HEK293 (cell line): ENCODE measurements around the gene ZNF626.

Experiments
- HOXA7 ChIP-seq: sonication (generic); formaldehyde crosslinking; IDR thresholded peaks from 2 replicates; pipeline ENCODE4 v1.8.1; 2022; ENCODE audit warnings: missing genetic modification reagents, borderline replicate concordance
- REST ChIP-seq: fragments of 450-650 bp; formaldehyde crosslinking; IDR thresholded peaks from 2 replicates; pipeline ENCODE4 v1.5.1; 2016; ENCODE audit warnings: missing biosample characterization, missing genetic modification characterization
- SP2 ChIP-seq: fragments of 450-650 bp; formaldehyde crosslinking; IDR thresholded peaks from 2 replicates; pipeline ENCODE4 v1.5.1; 2016; ENCODE audit warnings: missing biosample characterization, missing genetic modification characterization
- SP3 ChIP-seq: fragments of 450-650 bp; formaldehyde crosslinking; IDR thresholded peaks from 2 replicates; pipeline ENCODE4 v1.5.1; 2016; ENCODE audit warnings: missing biosample characterization, missing genetic modification characterization
- ZNF174 ChIP-seq: fragments of 450-650 bp; formaldehyde crosslinking; IDR thresholded peaks from 2 replicates; pipeline ENCODE4 v1.5.0; 2017; ENCODE audit warnings: missing biosample characterization, mild to moderate bottlenecking, missing genetic modification characterization
- ZNF184 ChIP-seq: fragments of 450-650 bp; IDR thresholded peaks from 2 replicates; pipeline ENCODE4 v1.5.1; 2018; ENCODE audit warnings: missing biosample characterization, mild to moderate bottlenecking, missing genetic modification characterization
- ZNF354C ChIP-seq: fragments of 450-650 bp; formaldehyde crosslinking; IDR thresholded peaks from 2 replicates; pipeline ENCODE4 v1.5.1; 2016; ENCODE audit warnings: missing biosample characterization, missing genetic modification characterization, low read depth, borderline replicate concordance
- ZNF521 ChIP-seq: fragments of 450-650 bp; formaldehyde crosslinking; IDR thresholded peaks from 2 replicates; pipeline ENCODE4 v1.5.1; 2017; ENCODE audit warnings: missing biosample characterization, mild to moderate bottlenecking, missing genetic modification characterization
- ZNF777 ChIP-seq: fragments of 450-650 bp; formaldehyde crosslinking; IDR thresholded peaks from 2 replicates; pipeline ENCODE4 v1.5.1; 2017; ENCODE audit warnings: missing biosample characterization, missing genetic modification characterization, borderline replicate concordance
- TF ChIP-seq, protein P1 (sequence below): fragments of 450-650 bp; formaldehyde crosslinking; IDR thresholded peaks from 2 replicates; pipeline ENCODE4 v1.5.1; 2016; ENCODE audit warnings: missing biosample characterization, missing genetic modification characterization
- TF ChIP-seq, protein P2 (sequence below): fragments of 450-650 bp; formaldehyde crosslinking; IDR thresholded peaks from 2 replicates; pipeline ENCODE4 v1.5.1; 2017; ENCODE audit warnings: missing biosample characterization, missing genetic modification characterization
- TF ChIP-seq, protein P3 (sequence below): fragments of 450-650 bp; formaldehyde crosslinking; IDR thresholded peaks from 2 replicates; pipeline ENCODE4 v1.5.1; 2017; ENCODE audit warnings: missing biosample characterization, mild to moderate bottlenecking, missing genetic modification characterization, moderate library complexity
- TF ChIP-seq, protein P4 (sequence below): fragments of 450-650 bp; IDR thresholded peaks from 2 replicates; pipeline ENCODE4 v1.5.1; 2018; ENCODE audit warnings: missing biosample characterization, mild to moderate bottlenecking, missing genetic modification characterization

GRCh38 chr19:20661150-20661819, at the start of gene ZNF626:
- TF ChIP-seq, protein P1, sequence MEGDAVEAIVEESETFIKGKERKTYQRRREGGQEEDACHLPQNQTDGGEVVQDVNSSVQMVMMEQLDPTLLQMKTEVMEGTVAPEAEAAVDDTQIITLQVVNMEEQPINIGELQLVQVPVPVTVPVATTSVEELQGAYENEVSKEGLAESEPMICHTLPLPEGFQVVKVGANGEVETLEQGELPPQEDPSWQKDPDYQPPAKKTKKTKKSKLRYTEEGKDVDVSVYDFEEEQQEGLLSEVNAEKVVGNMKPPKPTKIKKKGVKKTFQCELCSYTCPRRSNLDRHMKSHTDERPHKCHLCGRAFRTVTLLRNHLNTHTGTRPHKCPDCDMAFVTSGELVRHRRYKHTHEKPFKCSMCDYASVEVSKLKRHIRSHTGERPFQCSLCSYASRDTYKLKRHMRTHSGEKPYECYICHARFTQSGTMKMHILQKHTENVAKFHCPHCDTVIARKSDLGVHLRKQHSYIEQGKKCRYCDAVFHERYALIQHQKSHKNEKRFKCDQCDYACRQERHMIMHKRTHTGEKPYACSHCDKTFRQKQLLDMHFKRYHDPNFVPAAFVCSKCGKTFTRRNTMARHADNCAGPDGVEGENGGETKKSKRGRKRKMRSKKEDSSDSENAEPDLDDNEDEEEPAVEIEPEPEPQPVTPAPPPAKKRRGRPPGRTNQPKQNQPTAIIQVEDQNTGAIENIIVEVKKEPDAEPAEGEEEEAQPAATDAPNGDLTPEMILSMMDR (tag by site-specific recombination), result no peak
- TF ChIP-seq SP3 (tag by site-specific recombination) (no peak), ZNF777 (tag by site-specific recombination) (no peak), HOXA7 (CRISPR knock-in tag) (no peak), SP2 (tag by site-specific recombination) (no peak), REST (tag by site-specific recombination) (no peak), ZNF354C (tag by site-specific recombination) (no peak), ZNF184 (tag by site-specific recombination) (no peak), ZNF174 (tag by site-specific recombination) (no peak), ZNF521 (tag by site-specific recombination) (no peak)
- TF ChIP-seq, protein P2, sequence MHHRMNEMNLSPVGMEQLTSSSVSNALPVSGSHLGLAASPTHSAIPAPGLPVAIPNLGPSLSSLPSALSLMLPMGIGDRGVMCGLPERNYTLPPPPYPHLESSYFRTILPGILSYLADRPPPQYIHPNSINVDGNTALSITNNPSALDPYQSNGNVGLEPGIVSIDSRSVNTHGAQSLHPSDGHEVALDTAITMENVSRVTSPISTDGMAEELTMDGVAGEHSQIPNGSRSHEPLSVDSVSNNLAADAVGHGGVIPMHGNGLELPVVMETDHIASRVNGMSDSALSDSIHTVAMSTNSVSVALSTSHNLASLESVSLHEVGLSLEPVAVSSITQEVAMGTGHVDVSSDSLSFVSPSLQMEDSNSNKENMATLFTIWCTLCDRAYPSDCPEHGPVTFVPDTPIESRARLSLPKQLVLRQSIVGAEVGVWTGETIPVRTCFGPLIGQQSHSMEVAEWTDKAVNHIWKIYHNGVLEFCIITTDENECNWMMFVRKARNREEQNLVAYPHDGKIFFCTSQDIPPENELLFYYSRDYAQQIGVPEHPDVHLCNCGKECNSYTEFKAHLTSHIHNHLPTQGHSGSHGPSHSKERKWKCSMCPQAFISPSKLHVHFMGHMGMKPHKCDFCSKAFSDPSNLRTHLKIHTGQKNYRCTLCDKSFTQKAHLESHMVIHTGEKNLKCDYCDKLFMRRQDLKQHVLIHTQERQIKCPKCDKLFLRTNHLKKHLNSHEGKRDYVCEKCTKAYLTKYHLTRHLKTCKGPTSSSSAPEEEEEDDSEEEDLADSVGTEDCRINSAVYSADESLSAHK (tag by site-specific recombination), result no peak
- TF ChIP-seq, protein P3, sequence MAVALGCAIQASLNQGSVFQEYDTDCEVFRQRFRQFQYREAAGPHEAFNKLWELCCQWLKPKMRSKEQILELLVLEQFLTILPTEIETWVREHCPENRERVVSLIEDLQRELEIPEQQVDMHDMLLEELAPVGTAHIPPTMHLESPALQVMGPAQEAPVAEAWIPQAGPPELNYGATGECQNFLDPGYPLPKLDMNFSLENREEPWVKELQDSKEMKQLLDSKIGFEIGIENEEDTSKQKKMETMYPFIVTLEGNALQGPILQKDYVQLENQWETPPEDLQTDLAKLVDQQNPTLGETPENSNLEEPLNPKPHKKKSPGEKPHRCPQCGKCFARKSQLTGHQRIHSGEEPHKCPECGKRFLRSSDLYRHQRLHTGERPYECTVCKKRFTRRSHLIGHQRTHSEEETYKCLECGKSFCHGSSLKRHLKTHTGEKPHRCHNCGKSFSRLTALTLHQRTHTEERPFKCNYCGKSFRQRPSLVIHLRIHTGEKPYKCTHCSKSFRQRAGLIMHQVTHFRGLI (tag by site-specific recombination), result no peak
- TF ChIP-seq, protein P4, sequence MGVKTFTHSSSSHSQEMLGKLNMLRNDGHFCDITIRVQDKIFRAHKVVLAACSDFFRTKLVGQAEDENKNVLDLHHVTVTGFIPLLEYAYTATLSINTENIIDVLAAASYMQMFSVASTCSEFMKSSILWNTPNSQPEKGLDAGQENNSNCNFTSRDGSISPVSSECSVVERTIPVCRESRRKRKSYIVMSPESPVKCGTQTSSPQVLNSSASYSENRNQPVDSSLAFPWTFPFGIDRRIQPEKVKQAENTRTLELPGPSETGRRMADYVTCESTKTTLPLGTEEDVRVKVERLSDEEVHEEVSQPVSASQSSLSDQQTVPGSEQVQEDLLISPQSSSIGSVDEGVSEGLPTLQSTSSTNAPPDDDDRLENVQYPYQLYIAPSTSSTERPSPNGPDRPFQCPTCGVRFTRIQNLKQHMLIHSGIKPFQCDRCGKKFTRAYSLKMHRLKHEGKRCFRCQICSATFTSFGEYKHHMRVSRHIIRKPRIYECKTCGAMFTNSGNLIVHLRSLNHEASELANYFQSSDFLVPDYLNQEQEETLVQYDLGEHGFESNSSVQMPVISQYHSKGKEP (tag by site-specific recombination), result no peak
